GM12801 (cell line): ENCODE results near the gene IGF2.

Source experiments
- CTCF ChIP-seq: IDR thresholded peaks from one replicate; pipeline ENCODE4 v1.5.1; 2011; ENCODE audit warnings: control low read depth; ENCODE audit not compliant: insufficient read length; ENCODE audit errors: extremely low read depth

IGF2 gene

GRCh38 chr11:2174361-2174760 is 35.2 kb upstream of the IGF2 start:
- no peak for TF ChIP-seq CTCF

- no peak for TF ChIP-seq CTCF
Measured at GRCh38 chr11:2173761-2174160, 34.6 kb upstream of the IGF2 start.

DNA sequence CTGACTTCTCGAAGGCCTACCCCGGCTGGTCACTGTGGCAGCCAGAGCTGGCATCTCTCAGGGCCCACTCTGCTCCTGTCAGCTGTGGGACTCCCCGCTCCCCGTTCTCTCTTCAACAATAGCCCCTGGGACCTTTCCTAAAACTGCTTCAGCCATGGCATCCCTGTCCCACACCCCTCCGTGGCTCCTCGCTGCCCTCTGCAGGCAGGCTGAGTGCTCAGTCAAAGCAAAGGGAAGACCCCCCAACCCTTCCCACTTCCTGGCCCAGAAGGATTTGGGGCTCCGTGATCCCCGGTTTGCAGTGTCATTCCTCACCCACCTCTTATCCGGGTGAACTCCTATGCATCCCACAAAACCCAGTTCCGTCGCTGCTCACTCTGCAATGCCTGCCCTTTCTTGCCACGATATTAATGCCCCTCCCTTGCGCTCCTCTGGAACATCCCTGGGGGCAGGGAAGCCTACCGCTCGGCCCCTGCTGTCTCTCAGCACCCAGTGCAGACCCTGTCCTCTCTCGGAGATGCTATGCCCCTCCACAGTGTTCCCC is 34.0 kb upstream of the IGF2 start:
- TF ChIP-seq CTCF: no peak

GRCh38 chr11:2172676-2173075 is 33.5 kb upstream of the IGF2 start:
- TF ChIP-seq CTCF: no peak

DNA sequence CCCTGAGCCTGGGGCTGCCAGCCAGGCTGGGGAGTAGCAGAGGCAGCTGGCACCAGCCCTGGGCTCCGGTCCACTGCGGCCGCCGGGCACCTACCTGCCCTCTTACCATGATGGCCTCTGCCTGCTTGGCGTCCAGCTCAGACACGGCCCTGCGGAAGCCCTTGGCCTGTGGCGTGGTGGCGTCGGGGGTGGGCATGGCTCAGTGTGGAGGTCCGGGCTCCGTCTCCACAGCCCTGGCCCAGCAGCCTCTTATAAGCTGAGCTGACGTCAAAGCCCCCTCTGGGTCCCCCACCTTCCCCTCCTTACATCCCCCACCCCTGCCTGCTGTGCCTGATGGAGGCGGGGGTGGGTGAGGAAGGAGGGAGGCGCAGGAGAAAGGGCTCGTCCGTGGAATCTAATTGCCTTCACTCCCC is 32.4 kb upstream of the IGF2 start, which contains the start of gene TH:
Gene TH (minus strand): TSS at position 225 of the 413 bp plus-strand sequence. CDS start 29 bp downstream, at position 196.
- TF ChIP-seq CTCF: no peak

- no peak for TF ChIP-seq CTCF
Measured at GRCh38 chr11:2169626-2170570, 30.7 kb upstream of the IGF2 start.

GRCh38 chr11:2169005-2169378 is 29.8 kb upstream of the IGF2 start:
- no peak for TF ChIP-seq CTCF
